Activated CD4-positive, alpha-beta T cell treated with anti-CD3 and anti-CD28 coated beads, Interleukin-2, amount 10 ng/mL, durations not matched to agents 24 days and 14 days (primary cell): Measurements from ENCODE around the gene STARD13. TPM values are rescaled to one million over a fixed set of nuclear protein-coding genes. Genes with fewer than 3 reads are reported as not detected.
"Not testable (repeated sequence)": the region's sequence is repeated elsewhere in the genome, so short reads cannot be mapped to it uniquely, and the experiment has no call there.

Experiments used
- DNase-seq: peaks from one replicate; pipeline ENCODE4 v3.0.0; 2022
- H3K27ac Mint-ChIP-seq: one replicate; pipeline ENCODE4 v1.8.0; 2022; ENCODE audit warnings: mild to moderate bottlenecking, mixed read lengths
- H3K27me3 Mint-ChIP-seq: one replicate; pipeline ENCODE4 v1.8.0; 2022; ENCODE audit warnings: mixed read lengths
- H3K36me3 Mint-ChIP-seq: one replicate; pipeline ENCODE4 v1.8.0; 2022; ENCODE audit warnings: low read depth, mild to moderate bottlenecking, mixed read lengths
- H3K4me1 Mint-ChIP-seq: one replicate; pipeline ENCODE4 v1.8.0; 2021; ENCODE audit warnings: mixed read lengths
- H3K4me3 Mint-ChIP-seq: one replicate; pipeline ENCODE4 v1.8.0; 2022; ENCODE audit warnings: mild to moderate bottlenecking, moderate library complexity, mixed read lengths
- H3K9me3 Mint-ChIP-seq: one replicate; pipeline ENCODE4 v1.8.0; 2021; ENCODE audit warnings: mixed read lengths
- intact Hi-C: fragments of 100-400 bp; cut with micrococcal nuclease; formaldehyde crosslinking; loops from one replicate; pipeline ENCODE4 v1.15.1; 2023
- total RNA-seq: library from RNA; stranded (reverse); gene quantifications from 2 replicates; pipeline ENCODE4 v1.2.3, GENCODE V29; 2022

STARD13 gene
- total RNA-seq, 1 donor from 2014 or later, result 7.7 TPM

GRCh38 chr13:33180122-33180804 is 105.3 kb downstream of the STARD13 start:
- H3K27me3 Mint-ChIP-seq, result peaks cover 3% of the 10 kb centered on the region
- no peak overlapping the region for H3K27ac Mint-ChIP-seq
- H3K36me3 Mint-ChIP-seq, result no peaks in the 10 kb centered on the region
- intact Hi-C loops, result no loop called here
- no peaks in the 10 kb centered on the region for H3K9me3 Mint-ChIP-seq
- H3K4me3 Mint-ChIP-seq, result no peak overlapping the region
- DNase-seq, result no peak
- peaks cover 4% of the 10 kb centered on the region for H3K4me1 Mint-ChIP-seq

- Mint-ChIP-seq H3K4me1 (peaks cover 9% of the 10 kb centered on the region), H3K36me3 (no peaks in the 10 kb centered on the region), H3K9me3 (peaks cover under 1% of the 10 kb centered on the region), H3K4me3 (no peak overlapping the region), H3K27me3 (peaks cover 3% of the 10 kb centered on the region), H3K27ac (no peak overlapping the region)
- no peak for DNase-seq
- intact Hi-C loops, result no loop called here
Observed at GRCh38 chr13:33179463-33179862, 106.1 kb downstream of the STARD13 start.

- Mint-ChIP-seq H3K36me3 (no peaks in the 10 kb centered on the region), H3K27ac (no peak overlapping the region), H3K4me3 (no peak overlapping the region), H3K4me1 (peaks cover 8% of the 10 kb centered on the region), H3K9me3 (peaks cover 8% of the 10 kb centered on the region), H3K27me3 (peaks cover 3% of the 10 kb centered on the region)
- intact Hi-C loops, result no loop called here
- no peak for DNase-seq
Observed at GRCh38 chr13:33178209-33178840, 107.2 kb downstream of the STARD13 start.

GRCh38 chr13:33177340-33178208 is 108.0 kb downstream of the STARD13 start:
- DNase-seq, H3K9me3 Mint-ChIP-seq, H3K4me3 Mint-ChIP-seq, H3K4me1 Mint-ChIP-seq, H3K36me3 Mint-ChIP-seq, intact Hi-C loops, H3K27me3 Mint-ChIP-seq, H3K27ac Mint-ChIP-seq: not testable (repeated sequence)

GRCh38 chr13:33176526-33176925 is 109.0 kb downstream of the STARD13 start:
- peaks cover 8% of the 10 kb centered on the region for H3K9me3 Mint-ChIP-seq
- no peak overlapping the region for H3K4me3 Mint-ChIP-seq
- intact Hi-C loops, result no loop called here

GRCh38 chr13:33175991-33176390 is 109.6 kb downstream of the STARD13 start:
- Mint-ChIP-seq H3K27me3 (peaks cover 3% of the 10 kb centered on the region), H3K4me3 (no peak overlapping the region), H3K9me3 (peaks cover 8% of the 10 kb centered on the region), H3K27ac (no peak overlapping the region), H3K4me1 (peaks cover 8% of the 10 kb centered on the region), H3K36me3 (no peaks in the 10 kb centered on the region)
- DNase-seq, result no peak
- intact Hi-C loops, result no loop called here

More at GRCh38 chr13:33176526-33176925, 109.0 kb downstream of the STARD13 start:
- Mint-ChIP-seq H3K27ac (no peak overlapping the region), H3K36me3 (no peaks in the 10 kb centered on the region), H3K4me1 (peaks cover 8% of the 10 kb centered on the region), H3K27me3 (peaks cover 3% of the 10 kb centered on the region)
- no peak for DNase-seq

GRCh38 chr13:33174931-33175330 is 110.6 kb downstream of the STARD13 start:
- Mint-ChIP-seq H3K36me3 (no peaks in the 10 kb centered on the region), H3K4me1 (peaks cover 8% of the 10 kb centered on the region), H3K9me3 (peaks cover 8% of the 10 kb centered on the region), H3K27me3 (peaks cover 2% of the 10 kb centered on the region), H3K27ac (peak overlapping the region; percentile 14), H3K4me3 (no peak overlapping the region)
- DNase-seq, result no peak
- intact Hi-C loops, result no loop called here

GRCh38 chr13:33174491-33174890 is 111.1 kb downstream of the STARD13 start:
- no peak for DNase-seq
- no peak overlapping the region for H3K4me3 Mint-ChIP-seq
- intact Hi-C loops, result no loop called here
- H3K9me3 Mint-ChIP-seq, result peaks cover 8% of the 10 kb centered on the region
- no peaks in the 10 kb centered on the region for H3K36me3 Mint-ChIP-seq
- no peak overlapping the region for H3K27ac Mint-ChIP-seq
- H3K4me1 Mint-ChIP-seq, result peaks cover 8% of the 10 kb centered on the region
- H3K27me3 Mint-ChIP-seq, result no peaks in the 10 kb centered on the region

GRCh38 chr13:33172911-33173310 is 112.6 kb downstream of the STARD13 start:
- intact Hi-C loops, result no loop called here
- H3K27ac Mint-ChIP-seq, result no peak overlapping the region
- H3K36me3 Mint-ChIP-seq, result no peaks in the 10 kb centered on the region

GRCh38 chr13:33172400-33172799 is 113.2 kb downstream of the STARD13 start:
- Mint-ChIP-seq H3K27me3 (no peaks in the 10 kb centered on the region), H3K9me3 (peaks cover 8% of the 10 kb centered on the region), H3K4me1 (peaks cover 8% of the 10 kb centered on the region), H3K4me3 (no peak overlapping the region), H3K36me3 (no peaks in the 10 kb centered on the region), H3K27ac (no peak overlapping the region)
- intact Hi-C loops, result no loop called here
- no peak for DNase-seq

More at GRCh38 chr13:33172911-33173310, 112.6 kb downstream of the STARD13 start:
- H3K4me3 Mint-ChIP-seq, result no peak overlapping the region
- no peaks in the 10 kb centered on the region for H3K27me3 Mint-ChIP-seq
- peaks cover 8% of the 10 kb centered on the region for H3K9me3 Mint-ChIP-seq
- DNase-seq, result no peak
- peaks cover 8% of the 10 kb centered on the region for H3K4me1 Mint-ChIP-seq

- DNase-seq, result no peak
- no peak overlapping the region for H3K4me3 Mint-ChIP-seq
- H3K4me1 Mint-ChIP-seq, result peaks cover 2% of the 10 kb centered on the region
- no peaks in the 10 kb centered on the region for H3K27me3 Mint-ChIP-seq
- intact Hi-C loops, result no loop called here
- H3K36me3 Mint-ChIP-seq, result peaks cover 4% of the 10 kb centered on the region
- H3K9me3 Mint-ChIP-seq, result peaks cover 7% of the 10 kb centered on the region
- no peak overlapping the region for H3K27ac Mint-ChIP-seq
Observed at GRCh38 chr13:33169273-33169980, 116.1 kb downstream of the STARD13 start.

- no peak overlapping the region for H3K27ac Mint-ChIP-seq
- H3K4me1 Mint-ChIP-seq, result no peaks in the 10 kb centered on the region
- DNase-seq, result no peak
- peaks cover 7% of the 10 kb centered on the region for H3K36me3 Mint-ChIP-seq
- H3K27me3 Mint-ChIP-seq, result no peaks in the 10 kb centered on the region
- intact Hi-C loops, result no loop called here
- no peak overlapping the region for H3K4me3 Mint-ChIP-seq
- H3K9me3 Mint-ChIP-seq, result no peaks in the 10 kb centered on the region
Observed at GRCh38 chr13:33168321-33168960, 117.1 kb downstream of the STARD13 start.

- Mint-ChIP-seq H3K4me3 (no peak overlapping the region), H3K27ac (no peak overlapping the region), H3K27me3 (no peaks in the 10 kb centered on the region), H3K36me3 (peaks cover 12% of the 10 kb centered on the region), H3K9me3 (peaks cover 5% of the 10 kb centered on the region), H3K4me1 (no peaks in the 10 kb centered on the region)
- no peak for DNase-seq
- intact Hi-C loops, result no loop called here
Observed at GRCh38 chr13:33167491-33167890, 118.1 kb downstream of the STARD13 start.
